Measurements from ENCODE around the gene ST8SIA5. TPM values are rescaled to one million over a fixed set of nuclear protein-coding genes. Genes with fewer than 3 reads are reported as not detected.

The ST8SIA5 gene
- total RNA-seq, 2 experiments from 2014 or later = not detected

DNA sequence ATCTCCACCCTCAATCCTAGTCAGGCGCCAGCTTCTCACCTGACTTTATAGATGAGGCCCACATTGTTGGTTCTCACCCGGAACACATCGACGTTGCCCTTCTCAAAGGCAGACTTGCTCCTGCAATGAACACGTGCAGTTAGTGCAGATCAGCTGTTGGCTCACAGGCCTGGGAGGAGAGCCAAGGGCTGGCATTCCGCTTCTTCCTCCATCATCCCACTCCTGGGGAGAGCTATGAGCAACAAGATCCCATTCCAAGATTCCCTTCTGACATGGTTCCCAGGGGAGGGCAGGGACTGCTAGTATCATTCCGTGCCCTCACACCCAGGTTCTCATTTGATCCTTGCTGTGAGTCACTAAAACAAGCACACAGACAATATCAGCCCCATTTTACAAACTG, 114.9 kb downstream of the ST8SIA5 start:
- Mint-ChIP-seq H3K27ac (no peak overlapping the region), H3K27me3 (no peaks in the 10 kb centered on the region), H3K4me3 (no peak overlapping the region), H3K4me1 (ENCODE audit: low read depth) (no peaks in the 10 kb centered on the region), H3K36me3 (ENCODE audit: low read depth) (no peaks in the 10 kb centered on the region), H3K9me3 (no peaks in the 10 kb centered on the region)
- DNase-seq = no peak
- POLR2A ChIA-PET = interaction anchor here (0.8 kb wide), 1 partner anchor 80 kb away, joined by 3 read pairs; no protein-coding TSS in a partner anchor
- TF ChIP-seq, protein P1, sequence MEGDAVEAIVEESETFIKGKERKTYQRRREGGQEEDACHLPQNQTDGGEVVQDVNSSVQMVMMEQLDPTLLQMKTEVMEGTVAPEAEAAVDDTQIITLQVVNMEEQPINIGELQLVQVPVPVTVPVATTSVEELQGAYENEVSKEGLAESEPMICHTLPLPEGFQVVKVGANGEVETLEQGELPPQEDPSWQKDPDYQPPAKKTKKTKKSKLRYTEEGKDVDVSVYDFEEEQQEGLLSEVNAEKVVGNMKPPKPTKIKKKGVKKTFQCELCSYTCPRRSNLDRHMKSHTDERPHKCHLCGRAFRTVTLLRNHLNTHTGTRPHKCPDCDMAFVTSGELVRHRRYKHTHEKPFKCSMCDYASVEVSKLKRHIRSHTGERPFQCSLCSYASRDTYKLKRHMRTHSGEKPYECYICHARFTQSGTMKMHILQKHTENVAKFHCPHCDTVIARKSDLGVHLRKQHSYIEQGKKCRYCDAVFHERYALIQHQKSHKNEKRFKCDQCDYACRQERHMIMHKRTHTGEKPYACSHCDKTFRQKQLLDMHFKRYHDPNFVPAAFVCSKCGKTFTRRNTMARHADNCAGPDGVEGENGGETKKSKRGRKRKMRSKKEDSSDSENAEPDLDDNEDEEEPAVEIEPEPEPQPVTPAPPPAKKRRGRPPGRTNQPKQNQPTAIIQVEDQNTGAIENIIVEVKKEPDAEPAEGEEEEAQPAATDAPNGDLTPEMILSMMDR (IDR thresholded peaks at IDR 0.05) = no peak
- intact Hi-C loops (cut with micrococcal nuclease) = no loop called here
- CTCF ChIA-PET = no interaction called here
- ATAC-seq = no peak

DNA sequence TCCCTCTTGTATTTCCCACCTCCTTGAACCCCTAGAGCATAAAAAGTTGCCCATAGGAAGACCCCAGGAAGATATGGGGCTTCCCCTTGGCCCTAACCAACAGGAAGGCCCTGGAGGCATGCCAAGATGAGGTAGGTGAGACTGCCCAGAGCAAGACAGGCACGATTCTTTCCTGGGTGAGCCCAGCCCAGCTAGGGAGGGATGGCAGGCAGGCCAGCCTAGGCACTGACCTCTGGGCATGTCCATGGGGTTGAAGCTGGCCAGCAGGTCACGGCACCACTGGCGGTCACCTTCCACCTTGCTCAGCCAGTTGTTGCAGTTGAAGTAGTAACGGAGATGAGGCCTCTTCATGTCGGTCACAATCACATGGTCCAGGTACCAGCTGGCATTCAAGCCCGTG, 117.5 kb downstream of the ST8SIA5 start:
- ATAC-seq (no peak), DNase-seq (no peak)
- POLR2A ChIA-PET = no interaction called here
- Mint-ChIP-seq H3K27ac (no peak overlapping the region), H3K27me3 (no peaks in the 10 kb centered on the region), H3K4me3 (no peak overlapping the region), H3K9me3 (no peaks in the 10 kb centered on the region), H3K36me3 (ENCODE audit: low read depth) (no peaks in the 10 kb centered on the region), H3K4me1 (ENCODE audit: low read depth) (peaks cover 5% of the 10 kb centered on the region)
- CTCF ChIA-PET = no interaction called here
- intact Hi-C loops (cut with micrococcal nuclease) = no loop called here
- TF ChIP-seq, protein P1 (IDR thresholded peaks at IDR 0.05) = no peak

DNA sequence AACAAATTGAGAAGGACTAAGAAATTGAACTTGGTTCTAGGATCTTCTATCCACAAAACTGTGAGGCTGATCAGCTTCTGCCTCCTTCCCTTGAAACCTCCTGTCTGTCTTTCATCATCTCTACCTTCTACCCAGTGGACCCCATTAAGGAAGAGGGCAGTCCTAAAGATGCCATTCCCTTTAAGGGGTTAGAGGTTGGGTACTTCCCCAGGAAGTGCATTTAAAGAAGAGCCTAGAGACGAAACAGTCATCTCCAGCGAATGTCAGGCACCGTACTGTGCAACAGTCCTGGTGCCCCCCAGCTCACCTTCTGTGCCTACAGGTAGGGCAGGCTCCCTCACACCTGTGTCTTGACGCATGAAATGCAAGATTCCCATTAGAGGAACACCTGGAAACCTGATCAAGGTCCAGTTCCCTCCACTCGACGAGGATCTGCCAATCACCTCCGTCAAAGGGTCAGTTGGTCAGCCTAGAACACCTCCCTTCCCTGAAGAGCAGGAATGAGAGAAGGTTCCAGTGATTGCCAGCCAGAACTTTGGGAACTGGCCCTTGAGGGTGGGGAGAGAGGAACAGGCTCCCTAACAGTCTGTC, 120.7 kb downstream of the ST8SIA5 start:
- H3K27ac Mint-ChIP-seq = peak overlapping the region; percentile 51
- intact Hi-C loops (cut with micrococcal nuclease) = no loop called here
- ChIA-PET CTCF (no interaction called here), POLR2A (no interaction called here)
- peak; percentile 78 for ATAC-seq
- H3K4me3 Mint-ChIP-seq = no peak overlapping the region
- DNase-seq = no peak
- TF ChIP-seq, protein P1 (IDR thresholded peaks at IDR 0.05) = no peak
- no peaks in the 10 kb centered on the region for H3K36me3 Mint-ChIP-seq (ENCODE audit: low read depth)
- no peaks in the 10 kb centered on the region for H3K27me3 Mint-ChIP-seq
- H3K4me1 Mint-ChIP-seq (ENCODE audit: low read depth) = peaks cover 5% of the 10 kb centered on the region
- H3K9me3 Mint-ChIP-seq = no peaks in the 10 kb centered on the region

DNA sequence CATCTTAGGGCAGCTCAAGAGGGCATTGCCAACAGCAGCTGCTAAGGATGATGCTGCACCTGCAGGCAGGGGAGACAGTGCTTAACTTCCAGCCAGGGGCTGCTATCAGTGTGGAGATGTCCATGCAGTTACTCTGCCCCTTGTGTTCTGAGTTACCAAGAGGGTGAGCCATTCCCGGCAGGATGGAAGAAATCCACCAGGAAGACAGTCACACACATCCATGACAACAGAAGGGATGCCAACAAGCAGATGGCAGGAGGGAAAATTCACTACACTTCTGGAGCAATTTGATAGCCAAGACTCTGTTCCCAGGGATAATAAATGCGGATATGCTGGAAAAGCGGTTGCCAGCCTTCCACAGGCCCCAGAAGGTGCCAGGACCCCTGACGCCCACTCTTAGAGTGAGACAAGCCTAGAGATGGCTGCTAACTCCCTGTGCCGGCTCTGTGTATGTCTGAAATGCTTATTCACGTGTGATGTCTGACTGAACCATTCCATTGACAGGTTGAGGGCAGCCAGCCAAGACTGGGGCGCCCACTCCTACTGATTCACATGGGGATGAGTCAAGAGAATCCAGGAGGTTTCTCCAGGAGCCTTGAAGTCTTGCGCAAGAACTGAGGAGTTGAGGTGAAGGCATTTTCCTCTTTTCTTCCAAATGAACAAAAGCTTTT, 124.3 kb downstream of the ST8SIA5 start:
- Mint-ChIP-seq H3K4me3 (no peak overlapping the region), H3K27me3 (no peaks in the 10 kb centered on the region), H3K36me3 (ENCODE audit: low read depth) (no peaks in the 10 kb centered on the region), H3K4me1 (ENCODE audit: low read depth) (peaks cover 15% of the 10 kb centered on the region), H3K9me3 (no peaks in the 10 kb centered on the region), H3K27ac (no peak overlapping the region)
- DNase-seq (no peak), ATAC-seq (no peak)
- intact Hi-C loops (cut with micrococcal nuclease) = no loop called here
- CTCF ChIA-PET = interaction anchor here (0.9 kb wide), 1 partner anchor 25 kb away, joined by 3 read pairs; no protein-coding TSS in a partner anchor
- POLR2A ChIA-PET = no interaction called here
- TF ChIP-seq, protein P1 (IDR thresholded peaks at IDR 0.05) = no peak

DNA sequence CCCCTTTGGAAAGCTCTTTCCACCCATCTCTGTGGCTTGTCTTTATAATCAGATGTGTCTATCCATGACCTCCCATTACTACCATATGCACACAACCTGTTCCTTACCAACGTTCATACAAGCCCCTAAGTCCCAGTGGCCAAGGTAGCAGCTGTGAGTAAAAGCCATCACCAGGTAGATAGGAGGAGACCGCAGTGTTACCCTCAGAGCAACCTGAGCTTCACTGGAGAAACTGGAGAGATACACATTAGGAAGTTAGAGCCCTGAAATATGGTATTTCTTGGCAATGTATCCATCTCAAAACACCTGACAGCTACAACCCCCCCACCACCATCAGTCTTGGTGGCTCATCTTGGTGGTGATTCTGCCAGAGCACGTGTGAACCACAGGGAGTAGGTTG, 125.9 kb downstream of the ST8SIA5 start:
- Mint-ChIP-seq H3K36me3 (ENCODE audit: low read depth) (no peaks in the 10 kb centered on the region), H3K27ac (no peak overlapping the region), H3K27me3 (no peaks in the 10 kb centered on the region), H3K9me3 (no peaks in the 10 kb centered on the region), H3K4me1 (ENCODE audit: low read depth) (peaks cover 12% of the 10 kb centered on the region), H3K4me3 (no peak overlapping the region)
- CTCF ChIA-PET = interaction anchor here (1.0 to 1.2 kb wide), 2 partner anchors 27 to 350 kb away, joined by 4 to 5 read pairs; no protein-coding TSS in a partner anchor
- POLR2A ChIA-PET = no interaction called here
- TF ChIP-seq, protein P1 (IDR thresholded peaks at IDR 0.05) = no peak
- DNase-seq (no peak), ATAC-seq (no peak)
- intact Hi-C loops (cut with micrococcal nuclease) = no loop called here
